ENCODE results near the gene POC1A.

POC1A gene

GRCh38 chr3:52070724-52071621 is 83.2 kb downstream of the POC1A start:
- no peak for DNase-seq
- Histone ChIP-seq H3K9me3 (ENCODE audit: severe bottlenecking) (no peaks in the 10 kb centered on the region), H3K36me3 (peaks cover 11% of the 10 kb centered on the region; the same call in 1 of the 2 replicates), H3K27ac (no peak overlapping the region), H3K27me3 (ENCODE audit: insufficient read depth, low read depth, severe bottlenecking) (no peaks in the 10 kb centered on the region), H3K4me3 (ENCODE audit: low read depth, low read length) (no peak overlapping the region)
- no peak for TF ChIP-seq CTCF (IDR thresholded peaks at IDR 0.05; ENCODE audit: low read depth, low read length)

- TF ChIP-seq CTCF (IDR thresholded peaks at IDR 0.05; ENCODE audit: low read depth, low read length): no peak
- Histone ChIP-seq H3K9me3 (ENCODE audit: severe bottlenecking) (no peaks in the 10 kb centered on the region), H3K4me3 (ENCODE audit: low read depth, low read length) (no peak overlapping the region), H3K27me3 (ENCODE audit: insufficient read depth, low read depth, severe bottlenecking) (no peaks in the 10 kb centered on the region), H3K27ac (no peak overlapping the region), H3K36me3 (peaks cover 2% of the 10 kb centered on the region; the same call in 1 of the 2 replicates)
- no peak for DNase-seq
Measured at GRCh38 chr3:52069855-52070254, 84.4 kb downstream of the POC1A start.

- H3K27ac ChIP-seq: no peak overlapping the region
- H3K27me3 ChIP-seq (ENCODE audit: insufficient read depth, low read depth, severe bottlenecking): no peaks in the 10 kb centered on the region
- no peak for TF ChIP-seq CTCF (IDR thresholded peaks at IDR 0.05; ENCODE audit: low read depth, low read length)
- H3K36me3 ChIP-seq: no peaks in the 10 kb centered on the region
- no peaks in the 10 kb centered on the region for H3K9me3 ChIP-seq (ENCODE audit: severe bottlenecking)
- H3K4me3 ChIP-seq (ENCODE audit: low read depth, low read length): no peak overlapping the region
- DNase-seq: no peak
Measured at GRCh38 chr3:52069135-52069534, 85.1 kb downstream of the POC1A start.

GRCh38 chr3:52068730-52069129 is 85.5 kb downstream of the POC1A start:
- Histone ChIP-seq H3K27ac (no peak overlapping the region), H3K4me3 (ENCODE audit: low read depth, low read length) (no peak overlapping the region), H3K36me3 (no peaks in the 10 kb centered on the region), H3K9me3 (ENCODE audit: severe bottlenecking) (no peaks in the 10 kb centered on the region), H3K27me3 (ENCODE audit: insufficient read depth, low read depth, severe bottlenecking) (no peaks in the 10 kb centered on the region)
- DNase-seq: no peak
- TF ChIP-seq CTCF (IDR thresholded peaks at IDR 0.05; ENCODE audit: low read depth, low read length): no peak

GRCh38 chr3:52068055-52068571 is 86.1 kb downstream of the POC1A start:
- Histone ChIP-seq H3K4me3 (ENCODE audit: low read depth, low read length) (no peak overlapping the region), H3K36me3 (no peaks in the 10 kb centered on the region), H3K27ac (no peak overlapping the region), H3K27me3 (ENCODE audit: insufficient read depth, low read depth, severe bottlenecking) (no peaks in the 10 kb centered on the region), H3K9me3 (ENCODE audit: severe bottlenecking) (no peaks in the 10 kb centered on the region)
- no peak for DNase-seq
- TF ChIP-seq CTCF (IDR thresholded peaks at IDR 0.05; ENCODE audit: low read depth, low read length): no peak

Data from WERI-Rb-1 (cell line).